ENCODE data around the gene AOC1.

AOC1 gene

DNA sequence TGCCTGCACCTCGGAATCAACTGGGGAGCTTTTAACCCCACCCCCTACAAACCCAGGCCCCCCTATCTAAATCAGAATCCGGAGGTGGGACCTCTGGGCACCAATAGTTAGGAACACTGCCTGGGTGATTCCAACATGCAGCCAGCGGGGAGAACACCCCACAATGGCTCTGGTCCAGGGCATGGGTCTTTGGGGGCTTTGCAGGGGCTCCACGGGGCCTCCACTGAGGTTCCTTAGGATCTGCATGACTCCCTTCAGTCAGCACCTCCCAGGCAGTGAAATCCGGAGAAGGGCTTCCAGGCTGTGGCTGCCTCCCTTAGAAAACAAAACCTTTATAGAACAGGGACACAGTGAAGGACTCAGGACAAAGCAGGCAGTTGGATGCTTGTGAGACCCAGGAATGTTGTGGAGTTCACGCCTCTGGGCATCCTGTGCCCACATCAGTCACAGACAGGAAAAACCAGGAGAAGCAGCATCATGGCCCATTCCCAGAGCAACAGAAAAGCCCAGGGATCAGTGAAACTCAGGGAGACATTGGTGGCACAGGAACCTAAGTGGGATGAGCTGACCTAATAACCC lies 16.5 kb upstream of the AOC1 start:
- DNase-seq (ENCODE audit: low read depth in 2 of 2) = no peak

DNA sequence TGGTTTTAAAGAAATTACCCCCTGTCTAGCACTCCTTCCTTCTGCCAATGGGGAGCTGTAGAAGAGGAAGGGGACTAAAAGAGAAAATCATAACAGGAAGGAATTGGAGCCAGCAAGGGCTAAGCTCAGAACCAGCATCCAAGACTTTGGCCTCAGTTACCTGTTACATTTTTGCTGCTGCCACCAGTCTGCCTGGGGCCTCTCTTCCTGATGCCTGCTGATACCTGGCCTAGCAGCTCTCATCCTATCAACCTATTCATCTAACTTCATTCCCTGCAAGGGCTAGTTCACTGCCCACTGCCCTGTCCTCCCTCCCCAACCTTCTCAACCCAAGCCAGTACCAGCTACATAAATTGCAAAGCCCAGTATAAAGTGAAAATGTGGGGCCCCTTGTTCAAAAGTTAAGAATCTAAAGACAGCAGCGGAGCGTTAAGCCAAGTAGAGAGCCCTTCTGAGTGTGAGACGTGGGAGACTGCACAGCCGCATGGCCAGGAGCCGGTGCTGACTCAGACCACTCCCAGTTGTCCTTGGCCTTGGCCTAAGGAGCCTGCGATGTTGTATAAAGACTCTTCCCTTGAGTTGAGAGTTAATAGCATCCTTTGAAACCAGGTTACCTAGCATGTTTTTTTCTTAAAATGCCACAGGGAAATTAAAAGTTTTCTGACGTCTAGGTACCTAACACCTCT lies 13.2 kb upstream of the AOC1 start:
- DNase-seq (ENCODE audit: low read depth in 2 of 2) = no peak

DNA sequence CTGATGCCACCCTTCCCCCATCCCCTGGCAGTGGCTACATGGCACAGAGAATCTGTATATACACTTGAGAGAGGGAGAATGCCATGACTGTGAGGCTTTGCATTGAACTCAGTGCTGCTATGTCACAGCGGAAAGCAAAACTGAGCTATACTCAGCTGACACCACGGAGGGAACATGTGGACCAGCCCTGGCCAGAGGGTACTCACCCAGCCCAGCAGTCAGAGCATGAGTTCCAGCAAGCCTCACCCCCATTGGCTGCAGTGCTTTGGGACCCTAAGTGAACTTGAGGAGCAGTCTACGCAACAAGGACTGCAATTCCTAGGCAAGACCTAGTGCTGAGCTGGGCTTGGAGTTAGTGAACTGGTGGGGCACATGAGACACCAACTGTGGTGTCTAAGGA lies 10.3 kb upstream of the AOC1 start:
- no peak for DNase-seq (ENCODE audit: low read depth in 2 of 2)

DNA sequence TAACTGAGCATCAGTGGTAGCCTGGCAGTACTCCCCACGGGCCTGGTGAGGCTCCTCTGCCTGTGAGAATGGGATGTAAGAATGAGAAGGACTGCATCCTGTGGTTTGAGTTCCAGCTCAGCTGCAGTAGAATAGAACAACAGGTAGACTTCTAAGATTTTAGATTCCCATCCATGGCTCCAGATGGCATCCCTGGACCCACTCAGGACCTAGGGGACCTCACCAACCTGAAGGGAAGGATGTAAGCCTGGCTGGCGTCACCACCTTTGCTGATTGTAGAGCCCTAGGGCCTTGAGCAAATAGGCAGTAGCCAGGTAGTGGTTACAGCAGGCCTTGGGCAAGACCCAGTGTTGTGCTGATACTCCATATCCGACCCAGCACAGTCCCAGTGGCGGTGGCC lies 9.6 kb upstream of the AOC1 start:
- no peak for DNase-seq (ENCODE audit: low read depth in 2 of 2)

DNA sequence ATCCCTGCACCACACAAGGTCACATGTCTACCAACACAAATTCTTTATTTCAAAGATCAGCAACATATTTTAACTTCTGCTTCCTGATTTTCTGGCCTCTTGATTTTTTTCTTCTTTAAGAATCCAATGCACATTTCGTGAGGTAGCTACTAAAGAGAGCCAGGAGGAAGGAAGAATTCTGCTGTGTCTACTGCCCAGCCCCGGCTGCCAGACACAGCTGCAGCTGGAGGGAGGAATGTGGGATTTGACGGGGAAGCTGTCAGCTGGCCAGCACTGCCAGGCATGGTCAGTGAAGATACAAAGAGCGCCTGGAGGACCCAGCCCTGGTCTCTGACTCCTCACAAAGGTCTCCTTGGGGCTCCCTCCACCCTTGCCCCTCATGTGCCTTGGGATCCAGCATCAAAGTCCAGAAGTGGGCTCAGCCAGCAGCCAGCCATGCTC lies 6.9 kb upstream of the AOC1 start:
- no peak for DNase-seq (ENCODE audit: low read depth in 2 of 2)

DNA sequence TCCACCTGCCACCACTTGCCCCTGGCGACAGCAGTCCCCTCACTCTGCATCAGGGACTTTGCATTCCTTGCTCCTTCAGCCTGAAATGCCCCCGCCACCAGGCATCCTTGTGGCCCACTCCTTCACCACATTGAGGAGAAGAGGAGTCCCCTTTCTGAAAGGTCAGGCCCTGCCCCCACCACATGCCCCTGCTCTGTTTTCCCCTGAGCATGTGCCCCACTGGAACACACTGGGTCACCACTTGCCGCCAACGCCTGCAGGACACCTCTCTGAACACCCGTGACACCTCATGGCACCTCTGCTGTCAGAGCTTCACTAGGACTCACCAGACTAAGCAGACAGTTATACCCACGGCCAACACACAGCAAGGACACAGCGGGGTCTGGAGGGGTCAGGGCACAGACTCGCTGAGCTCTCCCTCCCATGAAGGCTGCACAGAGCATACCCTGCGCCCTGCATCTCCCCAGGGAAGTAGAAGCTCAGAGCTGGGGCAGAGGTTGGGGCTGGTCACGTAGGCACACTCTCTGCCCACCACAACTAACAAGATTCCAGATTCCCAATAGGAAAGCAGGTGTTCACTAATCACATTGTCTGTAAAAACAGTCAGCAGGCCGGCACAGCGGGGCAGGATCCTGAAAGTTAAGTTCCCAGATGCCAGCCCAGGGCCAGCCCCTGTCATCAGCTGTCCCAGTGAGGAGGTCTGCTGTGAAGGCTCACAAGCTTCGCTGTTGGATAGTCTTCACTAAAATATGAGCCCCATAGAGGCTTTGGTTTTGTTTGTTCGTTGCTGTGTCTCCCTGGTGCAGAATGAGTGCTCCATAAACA lies 5.8 kb upstream of the AOC1 start:
- no peak for DNase-seq (ENCODE audit: low read depth in 2 of 2)

DNA sequence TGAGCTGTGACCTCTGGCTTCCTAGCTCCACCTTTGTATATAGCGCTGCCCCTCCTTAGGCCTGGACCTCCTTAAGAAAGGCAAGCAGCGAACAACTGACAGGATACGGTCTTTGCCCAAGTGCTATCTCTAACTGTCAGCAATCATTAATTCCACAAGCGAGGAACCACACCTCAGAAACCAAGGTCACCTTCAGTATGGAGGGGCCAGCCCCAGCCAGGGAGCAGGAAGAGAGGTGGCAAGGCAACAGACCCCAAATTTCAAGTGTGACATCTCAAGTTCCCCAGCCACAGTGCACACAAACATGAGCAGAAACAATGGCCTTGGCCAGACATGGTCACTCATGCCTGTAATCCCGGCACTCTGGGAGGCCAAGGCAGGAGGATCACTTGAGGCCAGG lies 4.8 kb upstream of the AOC1 start:
- no peak for DNase-seq (ENCODE audit: low read depth in 2 of 2)

DNA sequence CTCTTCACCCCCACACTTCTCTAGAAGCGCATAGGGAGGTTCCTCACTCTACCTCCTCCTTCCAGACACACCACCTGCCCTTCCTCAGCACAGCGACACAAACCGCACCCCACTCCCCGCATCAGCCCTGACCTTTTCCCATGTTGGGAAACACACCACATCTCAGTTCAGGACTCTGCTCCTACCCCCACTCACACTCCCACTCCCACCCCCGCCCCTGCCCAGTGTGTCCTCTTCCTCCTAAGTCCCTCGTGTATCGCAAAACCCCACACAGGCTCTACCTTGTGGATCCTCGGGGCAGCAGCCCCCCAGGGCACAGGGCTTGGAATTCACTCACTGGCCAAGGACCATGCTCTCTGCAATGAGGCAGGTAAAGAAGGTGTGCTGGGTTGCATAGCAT lies 4.2 kb upstream of the AOC1 start:
- no peak for DNase-seq (ENCODE audit: low read depth in 2 of 2)

DNA sequence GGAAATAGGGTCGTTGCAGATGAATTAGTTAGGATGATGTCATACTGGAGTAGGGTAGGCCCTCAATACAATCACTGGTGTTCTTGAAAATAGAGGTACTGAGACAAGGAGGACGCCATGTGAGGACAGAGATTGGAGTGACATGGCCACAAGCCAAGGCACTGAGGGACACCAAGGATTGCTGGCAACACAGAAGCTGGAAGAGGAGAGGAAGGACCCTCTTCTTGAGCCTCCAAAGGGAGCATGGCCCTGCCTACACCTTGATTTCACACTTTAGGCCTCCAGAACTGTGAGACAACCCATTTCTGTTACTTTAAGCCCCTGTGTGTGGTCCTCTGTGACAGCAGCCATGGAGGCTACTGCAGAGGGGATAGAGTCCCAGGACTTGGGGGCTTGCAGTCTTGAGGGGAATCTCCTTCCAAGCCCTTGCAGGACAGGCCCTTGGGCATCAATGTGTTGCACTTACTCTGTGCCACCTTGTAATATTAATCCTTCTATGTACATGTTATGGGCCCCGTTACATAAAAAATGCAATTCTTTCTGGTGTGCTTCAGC lies 3.7 kb upstream of the AOC1 start:
- DNase-seq (ENCODE audit: low read depth in 2 of 2) = no peak

DNA sequence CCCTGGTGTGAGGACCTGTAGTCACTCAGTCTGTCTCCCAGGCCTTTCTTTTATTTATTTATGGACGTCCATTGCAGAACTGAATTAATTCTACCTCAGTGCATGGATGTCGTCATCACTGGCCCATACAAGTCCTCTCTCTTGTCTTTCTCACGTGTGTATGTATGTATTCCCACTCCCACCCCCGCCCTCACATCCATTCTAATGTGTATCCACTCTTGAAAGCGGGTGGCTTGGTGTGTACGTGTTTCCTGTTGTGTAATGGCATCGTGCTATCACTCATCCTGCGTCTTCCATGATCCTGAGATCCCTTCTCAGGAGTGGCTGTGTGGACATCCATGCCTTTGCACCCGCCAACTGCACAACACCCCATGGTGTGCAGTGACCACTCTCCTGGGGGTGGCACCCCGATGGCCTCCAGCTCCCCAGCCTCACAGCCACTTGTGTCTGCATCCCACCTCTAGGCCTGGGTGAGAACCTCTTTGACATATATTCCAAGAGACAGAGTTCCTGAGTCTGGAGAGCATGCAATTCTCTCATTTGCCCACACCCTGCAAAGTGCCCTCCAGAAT lies 3.0 kb upstream of the AOC1 start:
- DNase-seq (ENCODE audit: low read depth in 2 of 2) = no peak

DNA sequence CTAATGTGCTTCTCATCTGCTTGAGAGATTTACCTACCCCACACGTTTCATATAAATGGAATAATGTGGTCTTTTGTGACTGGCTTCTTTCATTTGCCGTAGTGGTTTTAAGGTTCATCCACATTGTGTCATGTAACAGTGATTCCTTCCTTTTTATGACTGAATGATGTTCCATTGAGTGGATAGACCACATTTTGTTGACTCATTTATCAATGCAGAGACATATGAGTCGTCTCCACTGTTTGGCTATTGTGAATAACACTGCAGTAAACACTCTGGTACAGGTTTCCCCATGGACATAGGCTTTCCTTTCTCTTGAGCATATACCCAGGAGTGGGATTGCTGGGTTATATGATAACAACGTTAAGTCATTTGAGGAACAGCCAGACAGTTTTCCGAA lies 2.0 kb upstream of the AOC1 start:
- DNase-seq (ENCODE audit: low read depth in 2 of 2) = no peak

DNA sequence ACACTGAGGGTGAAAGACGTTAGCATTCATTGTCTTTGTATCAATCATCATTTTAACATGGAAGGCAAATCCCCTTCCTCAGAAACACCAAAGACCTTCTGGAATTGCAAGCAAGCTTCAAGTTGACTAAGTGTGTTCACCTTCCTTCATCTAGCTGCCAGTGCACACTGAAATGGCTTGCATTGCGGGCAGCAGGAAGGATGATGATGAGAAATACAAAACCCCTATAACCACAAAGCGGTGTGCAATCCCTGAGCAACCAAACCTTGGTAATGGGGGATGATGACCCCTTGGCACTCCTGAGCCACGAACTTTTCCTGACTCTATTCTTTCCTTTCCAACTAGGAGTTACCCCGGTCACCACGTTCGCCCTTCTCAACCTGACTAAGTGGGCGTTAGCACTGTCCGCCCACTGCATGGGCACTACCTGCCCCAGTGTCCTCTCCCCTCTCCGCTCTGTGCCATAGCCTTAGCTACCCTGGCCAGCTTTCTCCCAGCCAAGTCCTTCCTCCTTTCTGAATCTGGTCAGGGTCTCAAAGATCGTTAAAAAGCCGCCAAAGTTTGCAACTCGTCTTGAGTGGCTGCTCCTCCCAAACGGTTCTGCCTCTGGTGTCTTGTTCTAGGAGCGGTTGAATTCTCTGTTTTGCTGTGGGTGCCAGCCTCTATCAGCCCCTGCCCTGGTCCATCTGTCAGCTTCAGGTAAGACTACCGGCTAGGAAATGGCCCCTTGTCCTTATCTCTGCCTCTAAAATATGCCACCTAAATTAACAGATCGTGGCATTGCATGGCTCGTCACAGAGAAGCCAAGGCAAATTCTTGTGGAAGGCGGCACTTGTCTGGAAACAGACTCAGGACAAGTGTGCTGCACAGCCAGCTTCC lies 586 bp upstream of the AOC1 start:
- no peak for DNase-seq (ENCODE audit: low read depth in 2 of 2)

DNA sequence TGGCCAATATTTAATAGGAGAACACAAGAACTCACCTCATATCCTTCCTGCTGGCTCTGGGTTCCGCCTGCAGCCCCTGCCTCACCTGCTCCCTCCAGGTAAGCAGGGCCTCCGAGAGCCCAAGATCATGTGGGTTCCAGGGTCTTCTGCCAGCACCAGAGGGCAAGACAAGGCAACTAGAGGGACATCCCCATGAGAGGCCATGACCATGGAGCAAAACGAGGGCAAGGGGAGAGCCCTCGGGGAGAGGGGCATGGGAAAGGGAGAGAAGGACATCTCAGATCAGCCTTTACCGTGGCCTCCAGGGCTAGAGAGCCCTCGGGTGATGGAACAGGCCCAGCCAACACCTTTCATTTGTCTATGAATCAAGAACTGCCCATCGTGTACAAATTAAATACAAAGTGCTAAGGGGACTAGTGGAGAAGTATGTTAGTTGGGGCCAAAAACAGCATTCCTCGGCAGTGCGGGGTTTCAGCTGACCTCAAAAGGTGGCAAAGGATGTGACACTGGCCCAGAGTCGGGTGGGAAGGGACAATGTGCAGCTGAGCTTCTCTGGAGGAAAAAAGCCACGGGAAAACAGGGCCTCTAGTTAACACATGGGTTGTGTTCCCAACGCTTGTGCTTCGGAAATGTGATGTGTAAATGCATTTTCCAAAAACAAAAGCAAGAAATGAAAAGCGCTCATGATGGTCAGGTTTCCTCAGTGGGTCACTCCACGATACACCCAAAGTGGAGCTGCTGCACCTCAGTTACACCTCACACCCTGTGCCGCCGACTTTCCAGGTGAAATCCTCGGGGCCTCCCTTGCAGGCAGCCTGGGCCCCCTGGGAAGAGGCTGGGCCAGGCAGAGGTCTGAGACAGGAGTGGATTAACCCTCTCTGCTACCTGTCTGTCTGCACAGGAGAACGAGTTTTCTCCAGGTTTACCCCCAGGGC lies 2.0 kb downstream of the AOC1 start:
- DNase-seq (ENCODE audit: low read depth in 2 of 2) = no peak

DNA sequence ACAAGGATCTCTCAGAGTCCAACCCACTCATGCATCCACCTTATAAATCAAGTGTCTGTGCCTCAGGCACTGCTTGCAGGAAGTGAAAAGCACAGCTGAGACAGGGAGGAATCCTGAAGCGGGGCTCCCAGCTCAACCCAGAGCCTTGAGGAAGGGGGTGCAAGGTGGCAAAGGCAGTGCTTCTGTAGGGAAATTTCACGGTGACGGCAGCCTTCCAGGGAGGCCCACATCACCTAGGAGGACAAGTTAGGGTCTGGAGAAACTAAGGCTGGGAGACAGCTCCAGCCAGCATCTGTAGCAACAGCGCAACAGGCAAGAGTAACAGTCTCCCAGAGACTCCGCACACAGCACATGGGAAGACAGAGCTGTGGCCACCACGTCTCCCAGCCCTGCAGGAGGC lies 2.7 kb downstream of the AOC1 start:
- DNase-seq (ENCODE audit: low read depth in 2 of 2) = no peak

DNA sequence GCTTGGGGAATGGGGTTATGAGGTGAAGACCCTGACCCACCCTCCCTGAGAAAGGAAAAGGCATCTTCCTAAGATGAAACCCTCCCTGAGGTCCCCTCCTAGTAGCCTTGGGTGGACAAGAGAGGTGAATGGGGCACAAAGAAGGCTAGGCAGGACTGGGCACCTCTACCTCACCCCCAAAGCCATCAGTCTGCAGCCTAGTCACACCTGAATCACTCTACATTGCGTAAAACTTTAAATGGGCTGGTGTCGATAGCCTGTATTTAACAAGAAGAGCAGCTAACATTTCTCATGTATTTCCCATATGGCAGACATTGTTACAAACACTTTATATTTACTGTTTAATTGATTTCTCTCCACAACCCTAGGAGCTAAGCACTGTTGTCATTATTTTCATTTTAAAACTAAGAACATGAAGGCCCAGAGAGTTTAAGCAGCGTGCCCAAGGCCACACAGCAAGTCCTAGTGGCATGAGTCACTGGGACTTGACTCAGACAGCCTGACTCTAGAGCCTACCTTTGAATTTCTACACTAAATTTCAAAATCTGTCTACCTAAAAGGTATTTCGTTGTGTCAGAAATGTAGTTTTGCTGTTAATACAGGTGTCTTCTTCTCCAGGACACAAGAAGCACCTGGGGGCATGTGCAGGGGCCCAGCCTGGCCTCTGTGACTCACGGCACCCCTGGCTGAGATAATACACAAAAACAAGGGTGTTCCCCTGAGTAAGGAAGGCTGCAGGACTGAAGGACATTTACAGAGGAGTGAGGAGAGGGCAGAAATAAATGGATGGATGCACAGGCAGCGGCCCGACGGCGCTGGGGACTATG lies 3.4 kb downstream of the AOC1 start:
- no peak for DNase-seq (ENCODE audit: low read depth in 2 of 2)

DNA sequence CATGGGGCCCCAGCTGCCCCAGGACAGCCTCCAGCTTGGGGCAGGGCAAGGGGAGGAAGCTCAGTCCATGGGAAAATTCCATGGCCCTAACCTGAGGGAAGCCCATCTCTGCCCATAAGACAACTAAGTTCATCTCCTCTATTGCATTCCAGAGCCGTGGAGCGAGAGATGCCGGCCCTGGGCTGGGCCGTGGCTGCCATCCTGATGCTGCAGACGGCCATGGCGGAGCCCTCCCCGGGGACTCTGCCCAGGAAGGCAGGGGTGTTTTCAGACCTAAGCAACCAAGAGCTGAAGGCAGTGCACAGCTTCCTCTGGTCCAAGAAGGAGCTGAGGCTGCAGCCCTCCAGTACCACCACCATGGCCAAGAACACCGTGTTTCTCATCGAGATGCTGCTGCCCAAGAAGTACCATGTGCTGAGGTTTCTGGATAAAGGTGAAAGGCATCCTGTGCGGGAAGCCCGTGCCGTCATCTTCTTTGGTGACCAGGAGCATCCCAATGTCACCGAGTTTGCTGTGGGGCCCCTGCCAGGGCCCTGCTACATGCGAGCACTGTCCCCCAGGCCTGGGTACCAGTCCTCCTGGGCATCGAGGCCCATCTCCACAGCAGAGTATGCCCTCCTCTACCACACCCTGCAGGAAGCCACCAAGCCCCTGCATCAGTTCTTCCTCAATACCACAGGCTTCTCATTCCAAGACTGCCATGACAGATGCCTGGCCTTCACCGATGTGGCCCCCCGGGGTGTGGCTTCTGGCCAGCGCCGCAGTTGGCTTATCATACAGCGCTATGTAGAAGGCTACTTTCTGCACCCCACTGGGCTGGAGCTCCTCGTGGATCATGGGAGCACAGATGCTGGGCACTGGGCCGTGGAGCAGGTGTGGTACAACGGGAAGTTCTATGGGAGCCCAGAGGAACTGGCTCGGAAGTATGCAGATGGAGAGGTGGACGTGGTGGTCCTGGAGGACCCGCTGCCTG lies 4.3 kb downstream of the AOC1 start:
- DNase-seq (ENCODE audit: low read depth in 2 of 2) = no peak

DNA sequence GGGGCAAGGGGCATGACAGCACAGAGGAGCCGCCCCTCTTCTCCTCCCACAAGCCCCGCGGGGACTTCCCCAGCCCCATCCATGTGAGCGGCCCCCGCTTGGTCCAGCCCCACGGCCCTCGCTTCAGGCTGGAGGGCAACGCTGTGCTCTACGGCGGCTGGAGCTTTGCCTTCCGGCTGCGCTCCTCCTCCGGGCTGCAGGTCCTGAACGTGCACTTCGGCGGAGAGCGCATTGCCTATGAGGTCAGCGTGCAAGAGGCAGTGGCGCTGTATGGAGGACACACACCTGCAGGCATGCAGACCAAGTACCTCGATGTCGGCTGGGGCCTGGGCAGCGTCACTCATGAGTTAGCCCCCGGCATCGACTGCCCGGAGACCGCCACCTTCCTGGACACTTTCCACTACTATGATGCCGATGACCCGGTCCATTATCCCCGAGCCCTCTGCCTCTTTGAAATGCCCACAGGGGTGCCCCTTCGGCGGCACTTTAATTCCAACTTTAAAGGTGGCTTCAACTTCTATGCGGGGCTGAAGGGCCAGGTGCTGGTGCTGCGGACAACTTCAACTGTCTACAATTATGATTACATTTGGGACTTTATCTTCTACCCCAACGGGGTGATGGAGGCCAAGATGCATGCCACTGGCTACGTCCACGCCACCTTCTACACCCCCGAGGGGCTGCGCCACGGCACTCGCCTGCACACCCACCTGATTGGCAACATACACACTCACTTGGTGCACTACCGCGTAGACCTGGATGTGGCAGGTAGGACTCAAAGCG lies 5.1 kb downstream of the AOC1 start:
- no peak for DNase-seq (ENCODE audit: low read depth in 2 of 2)

Data from fibroblast of skin of left quadriceps (primary cell).